Natural killer cell (primary cell): ENCODE results near the gene ELMO1. TPM values are rescaled to one million over a fixed set of nuclear protein-coding genes. Genes with fewer than 3 reads are reported as not detected.

Experiments used
- ATAC-seq, 3 donors: fragments of 150-1000 bp in 2 of 3; fragments of 200-7000 bp in 1 of 3; cut with Tn5 transposase; 1 replicate in 1 of 3; 2 replicates in 2 of 3; pipeline ENCODE4 v1.10.0; 2021; ENCODE audit warnings: mild to moderate bottlenecking in 2 of 3, moderate library complexity in 2 of 3
- DNase-seq, 2 donors: peaks; one replicate each; pipeline versions ENCODE4 v3.0.0 to v3.0.0-alpha.2; 2013 to 2021; ENCODE audit warnings: mixed read lengths in 1 of 2
- H3K27ac ChIP-seq: one replicate; pipeline ENCODE4 v1.5.1; 2013; ENCODE audit warnings: mild to moderate bottlenecking, low read length
- H3K27me3 ChIP-seq: one replicate; pipeline ENCODE4 v1.6.1; 2013; ENCODE audit warnings: low read length; ENCODE audit not compliant: control insufficient read depth, insufficient read depth
- H3K36me3 ChIP-seq: one replicate; pipeline ENCODE4 v1.6.1; 2013; ENCODE audit warnings: low read length; ENCODE audit not compliant: control insufficient read depth, insufficient read depth
- H3K4me1 ChIP-seq: one replicate; pipeline ENCODE4 v1.6.1; 2013; ENCODE audit warnings: low read length; ENCODE audit not compliant: control insufficient read depth, insufficient read depth
- H3K4me3 ChIP-seq: one replicate; pipeline ENCODE4 v1.5.1; 2013; ENCODE audit warnings: low read length
- H3K9me3 ChIP-seq: one replicate; pipeline ENCODE4 v1.6.1; 2013; ENCODE audit warnings: low read length; ENCODE audit not compliant: control insufficient read depth, insufficient read depth
- H3K27ac Mint-ChIP-seq, 2 donors: one replicate each; pipeline ENCODE4 v1.8.0; 2022; ENCODE audit warnings: mild to moderate bottlenecking in 2 of 2, mixed read lengths in 2 of 2, moderate library complexity in 1 of 2
- H3K27me3 Mint-ChIP-seq, 2 donors: one replicate each; pipeline ENCODE4 v1.8.0; 2022; ENCODE audit warnings: low read depth in 2 of 2, mixed read lengths in 2 of 2
- H3K36me3 Mint-ChIP-seq: one replicate; pipeline ENCODE4 v1.8.0; 2022; ENCODE audit warnings: mixed read lengths
- H3K4me1 Mint-ChIP-seq, 2 donors: one replicate each; pipeline ENCODE4 v1.8.0; 2022; ENCODE audit warnings: mixed read lengths in 2 of 2
- H3K4me3 Mint-ChIP-seq: one replicate; pipeline ENCODE4 v1.8.0; 2022; ENCODE audit warnings: mild to moderate bottlenecking, moderate library complexity, mixed read lengths
- H3K9me3 Mint-ChIP-seq, 2 donors: one replicate each; pipeline ENCODE4 v1.8.0; 2022; ENCODE audit warnings: mixed read lengths in 2 of 2
- CTCF ChIP-seq: fragments of 200-600 bp; IDR thresholded peaks from one replicate; pipeline ENCODE4 v1.8.0; 2022; ENCODE audit warnings: antibody characterized with exemption
- WGBS: methylation state at CpG from one replicate; pipeline ENCODE4 v1.1.7; 2013; ENCODE audit warnings: missing lambda C conversion rate; ENCODE audit not compliant: insufficient coverage; 5-methylcytosine and 5-hydroxymethylcytosine counted together
- intact Hi-C: fragments of 100-400 bp; cut with micrococcal nuclease; formaldehyde crosslinking; loops from one replicate; pipeline ENCODE4 v1.14.2; 2022
- total RNA-seq, 4 donors: library from RNA; stranded (reverse); fragments of 120-200 nt in 1 of 4; gene quantifications; one replicate each; pipeline versions ENCODE4 v1.2.3 to v1.2.4, GENCODE V29; 2013 to 2022

ELMO1 gene
- total RNA-seq, 3 donors from 2014 or later (not counting 1 experiment from before 2014, with no cell fraction given) = 127 to 147 (median 130) TPM

- intact Hi-C loops = no loop called here
- Mint-ChIP-seq H3K36me3 (no peaks in the 10 kb centered on the region), H3K27me3 (peaks cover 40 to 82% of the 10 kb centered on the region in 2 donors), H3K4me1 (no peaks in the 10 kb centered on the region), H3K4me3 (no peak overlapping the region), H3K27ac (no peak overlapping the region), H3K9me3 (no peaks in the 10 kb centered on the region)
- WGBS = 84% methylated on average over 3 of the region's 5 CpGs
- Histone ChIP-seq H3K4me3 (no peak overlapping the region), H3K27ac (no peak overlapping the region), H3K27me3 (no peaks in the 10 kb centered on the region), H3K4me1 (no peaks in the 10 kb centered on the region), H3K9me3 (no peaks in the 10 kb centered on the region), H3K36me3 (no peaks in the 10 kb centered on the region)
- no peak for TF ChIP-seq CTCF
- no peak for ATAC-seq
- no peak for DNase-seq
Measured at GRCh38 chr7:37481722-37482288, 33.1 kb upstream of the ELMO1 start.

GRCh38 chr7:37481154-37481553 is 32.5 kb upstream of the ELMO1 start:
- Histone ChIP-seq H3K4me1 (no peaks in the 10 kb centered on the region), H3K27me3 (no peaks in the 10 kb centered on the region), H3K27ac (no peak overlapping the region), H3K4me3 (no peak overlapping the region), H3K36me3 (no peaks in the 10 kb centered on the region), H3K9me3 (no peaks in the 10 kb centered on the region)
- WGBS = 90% methylated on average over 5 of the region's 5 CpGs
- Mint-ChIP-seq H3K27me3 (peaks cover 38 to 87% of the 10 kb centered on the region in 2 donors), H3K36me3 (no peaks in the 10 kb centered on the region), H3K4me1 (no peaks in the 10 kb centered on the region), H3K4me3 (no peak overlapping the region), H3K9me3 (no peaks in the 10 kb centered on the region), H3K27ac (no peak overlapping the region)
- intact Hi-C loops = no loop called here
- TF ChIP-seq CTCF = no peak
- DNase-seq = no peak
- no peak for ATAC-seq

- no peaks in the 10 kb centered on the region for H3K9me3 Mint-ChIP-seq
- Histone ChIP-seq H3K4me1 (no peaks in the 10 kb centered on the region), H3K9me3 (no peaks in the 10 kb centered on the region), H3K4me3 (no peak overlapping the region), H3K36me3 (no peaks in the 10 kb centered on the region), H3K27ac (no peak overlapping the region), H3K27me3 (no peaks in the 10 kb centered on the region)
- no peak for ATAC-seq
- no peak overlapping the region for H3K27ac Mint-ChIP-seq
- H3K36me3 Mint-ChIP-seq = no peaks in the 10 kb centered on the region
- intact Hi-C loops = no loop called here
- no peak overlapping the region for H3K4me3 Mint-ChIP-seq
- no peak for DNase-seq
- H3K4me1 Mint-ChIP-seq = no peaks in the 10 kb centered on the region
- TF ChIP-seq CTCF = no peak
- WGBS = 66% methylated on average over 9 of the region's 11 CpGs
- H3K27me3 Mint-ChIP-seq = peaks cover 33 to 79% of the 10 kb centered on the region in 2 donors
Measured at GRCh38 chr7:37480041-37481031, 31.7 kb upstream of the ELMO1 start.
